Measurements from ENCODE around the gene SORCS3.

GRCh38 chr10:105037022-105037421 is 395.9 kb downstream of the SORCS3 start:
- TF ChIP-seq POLR2A (IDR thresholded peaks at IDR 0.05) (no peak), CTCF (IDR thresholded peaks at IDR 0.05) (no peak)
